AG08395 (cell line): ENCODE data around the gene RBKS.
A peak's percentile ranks its signal among the peaks of the same experiment; 100 is the strongest.
"Not testable (repeated sequence)": the region's sequence is repeated elsewhere in the genome, so short reads cannot be mapped to it uniquely, and the experiment has no call there.

Experiments
- DNase-seq: peaks from one replicate; pipeline ENCODE4 v3.0.0; 2012; ENCODE audit warnings: mixed read lengths, low spot score

RBKS gene

GRCh38 chr2:27798948-27799645 is 91.1 kb downstream of the RBKS start:
- DNase-seq, result peak; percentile 96

- DNase-seq, result no peak
Observed at GRCh38 chr2:27798486-27798885, 91.7 kb downstream of the RBKS start.

GRCh38 chr2:27797841-27798240 is 92.3 kb downstream of the RBKS start:
- DNase-seq, result no peak

- no peak for DNase-seq
Observed at GRCh38 chr2:27796791-27797765, 93.1 kb downstream of the RBKS start.

GRCh38 chr2:27795868-27796277 is 94.3 kb downstream of the RBKS start:
- DNase-seq, result no peak

GRCh38 chr2:27795093-27795834 is 94.9 kb downstream of the RBKS start:
- no peak for DNase-seq

GRCh38 chr2:27792759-27793158 is 97.4 kb downstream of the RBKS start:
- peak; percentile 17 for DNase-seq

- no peak for DNase-seq
Observed at GRCh38 chr2:27790796-27791195, 99.4 kb downstream of the RBKS start.

- DNase-seq, result no peak
Observed at GRCh38 chr2:27782701-27783100, 107.5 kb downstream of the RBKS start.

- DNase-seq, result no peak
Observed at GRCh38 chr2:27781496-27781895, 108.7 kb downstream of the RBKS start.

GRCh38 chr2:27779417-27780055 is 110.7 kb downstream of the RBKS start:
- no peak for DNase-seq

- DNase-seq, result no peak
Observed at GRCh38 chr2:27776696-27777095, 113.5 kb downstream of the RBKS start.

GRCh38 chr2:27776097-27776496 is 114.1 kb downstream of the RBKS start:
- DNase-seq, result peak; percentile 68

GRCh38 chr2:27773959-27774358 is 116.2 kb downstream of the RBKS start:
- no peak for DNase-seq

GRCh38 chr2:27772804-27773203 is 117.4 kb downstream of the RBKS start:
- DNase-seq, result no peak

- DNase-seq, result peak; percentile 94
Observed at GRCh38 chr2:27771548-27772335, 118.4 kb downstream of the RBKS start, which contains the start of gene MRPL33. Gene MRPL33, plus strand, starts transcription at chr2:27771719. Its CDS starts 59 bp downstream, at chr2:27771778.

- no peak for DNase-seq
Observed at GRCh38 chr2:27771202-27771547, 119.0 kb downstream of the RBKS start.

- no peak for DNase-seq
Observed at GRCh38 chr2:27766287-27766661, 123.9 kb downstream of the RBKS start.

GRCh38 chr2:27765621-27766286 is 124.4 kb downstream of the RBKS start:
- DNase-seq, result no peak

- DNase-seq, result not testable (repeated sequence)
Observed at GRCh38 chr2:27764526-27764925, 125.7 kb downstream of the RBKS start.

- no peak for DNase-seq
Observed at GRCh38 chr2:27763907-27764267, 126.3 kb downstream of the RBKS start.
